ENCODE data around the gene TSPAN3. TPM values are rescaled to one million over a fixed set of nuclear protein-coding genes. Genes with fewer than 3 reads are reported as not detected.

The TSPAN3 gene
- total and polyA plus RNA-seq, 2 donors, result 160 to 192 TPM

DNA sequence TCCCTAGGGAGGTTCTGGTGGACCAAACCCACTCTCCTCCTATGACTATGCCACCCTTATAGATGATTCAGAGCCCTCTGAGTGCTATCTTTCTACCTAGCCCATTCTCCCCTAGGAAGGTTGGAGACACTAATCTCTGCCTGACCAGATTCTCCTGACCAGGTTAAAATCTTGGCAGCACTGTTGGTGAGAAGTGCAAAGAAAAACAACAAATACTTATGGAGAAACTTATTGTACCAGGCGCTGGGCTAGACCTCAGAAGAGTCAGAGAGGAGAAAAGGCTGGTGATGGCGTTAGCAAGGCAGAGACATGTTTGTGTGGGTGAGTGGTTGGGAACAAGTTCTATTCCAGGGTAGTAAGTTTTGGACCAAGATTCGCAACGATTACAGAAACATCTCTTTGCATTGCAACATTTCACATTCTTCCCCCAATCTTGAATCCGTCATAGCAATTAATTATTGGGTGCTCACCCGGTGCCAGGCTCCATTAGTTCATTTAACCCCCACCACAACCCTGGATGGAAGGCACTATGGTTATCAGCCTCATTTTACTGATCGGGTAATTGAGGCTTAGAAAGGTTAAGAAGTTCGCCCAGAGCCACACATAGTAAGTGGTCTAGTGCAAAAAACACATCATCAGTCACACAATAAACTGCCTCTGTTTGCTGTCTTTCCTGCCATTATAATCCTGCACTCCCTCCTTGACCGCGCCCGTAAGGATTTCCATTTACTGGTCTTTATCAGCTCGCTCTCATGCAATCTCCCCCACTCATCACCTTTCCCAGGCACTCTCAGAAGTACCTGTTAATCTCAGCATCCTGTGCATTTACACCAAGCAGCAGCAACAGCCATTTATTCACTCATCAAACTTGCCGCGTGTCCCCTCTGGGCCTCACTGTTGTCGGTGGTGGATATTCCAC, 655 bp upstream of the TSPAN3 start:
- Histone ChIP-seq H3K4me3 (ENCODE audit: low read depth, low read length) (peak overlapping the region; percentile 95), H3K4me1 (ENCODE audit: insufficient read depth) (no peaks in the 10 kb centered on the region), H3K27ac (ENCODE audit: low read depth) (no peak overlapping the region), H3K36me3 (ENCODE audit: insufficient read depth) (no peaks in the 10 kb centered on the region)
- 69% methylated on average over 15 of the region's 15 CpGs for WGBS
- DNase-seq (ENCODE audit: extremely low spot score), result no peak

DNA sequence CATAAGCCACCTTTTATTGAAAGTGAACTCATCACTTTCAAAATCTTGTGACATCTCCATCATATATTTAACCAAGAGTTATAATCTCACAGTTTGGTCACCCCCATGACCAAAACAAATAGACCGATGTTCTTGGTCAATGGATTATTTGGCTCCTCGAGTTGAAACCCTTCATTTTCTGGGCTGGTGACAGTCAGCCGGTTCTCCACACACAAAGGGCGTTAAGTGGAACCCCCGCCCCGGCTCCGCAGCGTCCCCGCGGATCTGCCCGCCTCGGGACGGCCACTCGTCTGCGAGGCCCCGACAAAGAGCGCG, 772 bp downstream of the TSPAN3 start:
- Histone ChIP-seq H3K36me3 (ENCODE audit: insufficient read depth) (no peaks in the 10 kb centered on the region), H3K27ac (ENCODE audit: low read depth) (peak overlapping the region; percentile 80), H3K4me1 (ENCODE audit: insufficient read depth) (no peaks in the 10 kb centered on the region), H3K4me3 (ENCODE audit: low read depth, low read length) (peak overlapping the region; percentile 95)
- WGBS, result under 1% methylated on average over 18 of the region's 18 CpGs
- DNase-seq (ENCODE audit: extremely low spot score), result no peak

DNA sequence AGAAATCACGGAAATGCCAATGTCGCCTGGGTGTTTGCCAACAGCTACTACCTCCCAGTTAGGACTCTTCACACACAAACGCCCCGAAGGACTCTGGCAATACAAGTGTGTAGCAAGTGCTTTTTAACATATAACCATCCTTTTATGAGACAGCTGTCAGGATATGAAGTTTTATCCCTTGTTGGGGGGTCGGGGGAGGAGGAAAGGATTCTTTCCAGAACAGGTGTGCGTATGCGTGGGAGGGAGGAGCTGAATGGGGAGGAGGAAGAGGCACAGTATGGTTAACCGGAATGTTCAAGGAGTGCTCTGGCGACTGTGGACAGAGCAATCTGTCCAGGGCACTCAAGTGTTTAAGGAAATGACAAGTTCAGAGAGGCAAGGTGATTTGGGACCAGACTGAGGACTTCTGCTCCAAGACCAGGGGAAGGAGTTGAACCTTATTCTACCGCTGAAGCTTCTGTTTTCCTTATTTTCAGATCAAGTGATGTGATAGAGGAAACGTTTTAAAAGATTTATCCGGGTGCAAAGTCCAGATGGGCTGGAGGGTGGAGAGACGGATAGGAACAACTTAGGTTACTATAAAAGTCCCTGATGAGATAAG, 1.3 kb downstream of the TSPAN3 start:
- no peaks in the 10 kb centered on the region for H3K36me3 ChIP-seq (ENCODE audit: insufficient read depth)
- H3K27ac ChIP-seq (ENCODE audit: low read depth), result no peak overlapping the region
- H3K4me3 ChIP-seq (ENCODE audit: low read depth, low read length), result no peak overlapping the region
- H3K4me1 ChIP-seq (ENCODE audit: insufficient read depth), result peaks cover 1% of the 10 kb centered on the region
- no peak for DNase-seq (ENCODE audit: extremely low spot score)
- 37% methylated on average over 13 of the region's 13 CpGs for WGBS

DNA sequence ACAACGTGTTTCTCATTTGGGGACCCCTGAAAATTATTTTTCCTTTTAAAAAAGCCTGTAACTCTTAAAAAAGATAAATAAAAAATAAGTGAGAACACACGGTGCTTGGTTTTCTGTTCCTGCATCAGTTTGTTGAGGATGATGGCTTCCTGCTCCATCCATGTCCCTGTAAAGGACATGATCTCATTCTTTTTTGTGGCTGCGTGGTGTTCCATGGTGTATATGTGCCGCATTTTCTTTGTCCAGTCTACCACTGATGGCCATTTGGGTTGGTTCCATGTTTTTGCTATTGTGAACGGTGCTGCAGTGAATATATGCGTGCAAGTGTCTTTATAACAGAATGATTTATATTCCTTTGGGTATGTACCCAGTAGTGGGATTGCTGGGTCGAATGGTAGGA, 2.3 kb downstream of the TSPAN3 start:
- Histone ChIP-seq H3K4me3 (ENCODE audit: low read depth, low read length) (no peak overlapping the region), H3K4me1 (ENCODE audit: insufficient read depth) (peaks cover 1% of the 10 kb centered on the region), H3K27ac (ENCODE audit: low read depth) (no peak overlapping the region), H3K36me3 (ENCODE audit: insufficient read depth) (no peaks in the 10 kb centered on the region)
- no peak for DNase-seq (ENCODE audit: extremely low spot score)
- WGBS, result 86% methylated on average over 7 of the region's 7 CpGs

DNA sequence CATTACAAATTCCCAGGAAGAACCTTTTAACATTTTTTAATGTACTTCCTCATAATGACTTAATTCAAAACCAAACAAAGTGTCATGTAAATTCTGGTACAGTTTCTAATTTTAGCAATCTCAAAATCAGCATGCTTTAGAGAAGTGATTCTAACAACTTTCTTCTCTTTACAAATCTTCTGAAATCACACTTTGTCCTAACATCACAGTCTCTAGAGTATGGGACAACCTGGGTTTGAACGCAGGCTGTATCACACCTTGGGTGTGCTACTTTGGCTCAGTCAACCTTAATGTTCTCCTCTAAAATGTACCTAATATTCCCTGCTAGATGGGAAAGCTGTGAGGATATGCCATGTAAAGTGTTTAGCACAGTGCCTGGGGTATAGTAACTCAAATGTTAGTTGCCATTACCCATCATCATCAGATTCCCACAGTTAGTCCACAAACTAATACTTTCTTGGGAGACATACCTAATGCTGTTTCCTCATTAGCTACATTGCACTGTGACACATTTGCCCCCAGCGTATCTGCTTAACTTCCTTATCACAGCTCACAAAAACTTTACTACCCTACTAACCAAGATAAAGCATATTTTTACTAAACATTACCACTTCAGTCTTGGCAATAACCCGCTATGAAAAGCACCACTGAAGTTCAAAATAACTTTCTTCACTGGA, 3.1 kb downstream of the TSPAN3 start:
- H3K4me3 ChIP-seq (ENCODE audit: low read depth, low read length), result no peak overlapping the region
- DNase-seq (ENCODE audit: extremely low spot score), result no peak
- no peak overlapping the region for H3K27ac ChIP-seq (ENCODE audit: low read depth)
- H3K4me1 ChIP-seq (ENCODE audit: insufficient read depth), result peaks cover 1% of the 10 kb centered on the region
- 39% methylated on average over 3 of the region's 3 CpGs for WGBS
- H3K36me3 ChIP-seq (ENCODE audit: insufficient read depth), result no peaks in the 10 kb centered on the region

DNA sequence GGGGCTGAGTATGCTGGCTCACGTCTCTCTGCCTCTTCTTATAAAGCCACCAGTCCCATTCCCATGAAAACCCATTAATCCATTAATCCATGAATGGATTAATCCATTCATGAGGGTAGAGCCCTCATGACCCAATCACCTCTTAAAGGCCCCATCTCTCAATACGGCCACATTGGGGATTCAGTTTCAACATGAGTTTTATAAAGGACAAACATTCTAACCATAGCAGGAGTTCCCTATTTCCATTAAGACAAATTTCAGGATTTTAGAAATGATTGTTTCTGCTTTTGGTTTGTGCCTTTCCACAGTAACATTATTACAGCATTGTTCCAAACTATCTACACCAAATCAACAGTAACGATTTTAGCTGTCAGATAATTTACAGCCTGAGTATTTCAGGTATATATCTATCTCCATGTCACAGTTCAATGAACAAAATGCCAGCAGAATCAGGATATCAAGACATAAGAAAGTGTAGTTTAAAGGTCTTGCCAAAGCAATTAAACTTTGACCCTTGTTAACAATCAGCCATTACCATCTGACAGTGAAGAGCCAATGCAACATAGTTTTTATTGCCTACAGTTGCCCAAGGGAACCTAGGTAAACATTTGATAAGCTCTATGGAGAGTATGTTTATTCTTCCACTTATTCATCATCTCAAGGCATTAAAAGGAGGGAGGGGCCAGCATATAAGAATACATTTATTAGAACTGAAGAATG, 3.8 kb downstream of the TSPAN3 start:
- WGBS, result 66% methylated on average over 3 of the region's 3 CpGs
- Histone ChIP-seq H3K4me3 (ENCODE audit: low read depth, low read length) (no peak overlapping the region), H3K4me1 (ENCODE audit: insufficient read depth) (peaks cover 1% of the 10 kb centered on the region), H3K27ac (ENCODE audit: low read depth) (no peak overlapping the region), H3K36me3 (ENCODE audit: insufficient read depth) (no peaks in the 10 kb centered on the region)
- no peak for DNase-seq (ENCODE audit: extremely low spot score)

DNA sequence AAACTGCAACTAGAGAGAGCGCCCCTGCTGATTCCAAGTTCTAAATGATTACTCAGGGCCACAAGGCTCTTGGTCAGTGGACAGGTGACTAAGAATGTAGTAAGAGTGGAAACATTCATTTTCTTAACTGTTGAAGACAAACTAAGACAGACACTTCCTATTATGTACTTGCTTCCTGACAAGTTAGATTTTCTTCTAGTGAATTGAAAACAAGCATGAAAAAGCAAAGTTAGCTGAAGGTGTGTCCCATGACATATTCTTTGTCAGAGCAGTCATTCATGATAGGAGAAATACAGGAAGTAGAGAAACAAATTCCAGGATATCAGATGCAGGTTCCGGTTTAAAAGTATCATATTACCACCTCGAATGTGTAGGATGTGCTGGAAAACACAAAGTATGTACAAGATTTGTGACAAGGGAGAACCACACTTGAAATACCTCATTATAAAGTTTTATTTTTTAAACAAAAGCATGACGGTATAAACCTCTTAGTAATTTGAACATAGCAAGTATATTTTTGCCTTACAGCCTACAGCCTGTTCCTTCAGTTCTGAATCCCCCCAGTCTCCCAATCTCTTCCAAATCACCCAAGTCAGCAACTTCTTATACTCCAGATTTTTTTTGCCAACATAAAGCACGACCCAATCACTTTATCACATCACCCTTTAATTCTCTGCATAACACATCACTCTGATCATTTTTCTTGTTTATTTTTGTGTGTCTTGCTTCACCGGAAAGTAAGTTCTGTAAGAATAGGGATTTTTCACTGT, 6.2 kb downstream of the TSPAN3 start:
- Histone ChIP-seq H3K27ac (ENCODE audit: low read depth) (no peak overlapping the region), H3K4me3 (ENCODE audit: low read depth, low read length) (no peak overlapping the region), H3K4me1 (ENCODE audit: insufficient read depth) (peaks cover 3% of the 10 kb centered on the region), H3K36me3 (ENCODE audit: insufficient read depth) (no peaks in the 10 kb centered on the region)
- no peak for DNase-seq (ENCODE audit: extremely low spot score)
- WGBS, result 74% methylated on average over 6 of the region's 6 CpGs

DNA sequence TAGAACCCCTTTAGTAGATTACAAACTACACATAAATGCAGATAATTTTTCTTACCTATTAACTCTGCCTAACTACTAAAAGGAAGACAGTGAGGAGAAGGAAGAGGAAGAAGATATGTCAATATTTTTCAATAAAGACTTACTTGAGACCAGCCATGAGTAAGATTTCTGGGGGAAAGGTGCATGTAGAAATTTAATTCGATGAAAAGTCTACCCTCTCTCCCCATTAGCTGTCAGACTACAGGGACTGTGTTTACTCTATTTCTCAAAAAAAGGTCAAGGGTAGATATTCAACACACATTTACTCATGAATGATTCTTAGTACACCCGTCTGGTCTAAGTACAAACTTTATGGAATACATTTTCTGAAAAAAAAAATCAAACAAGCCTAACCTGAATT, 6.8 kb downstream of the TSPAN3 start:
- DNase-seq (ENCODE audit: extremely low spot score), result no peak
- H3K27ac ChIP-seq (ENCODE audit: low read depth), result no peak overlapping the region
- H3K36me3 ChIP-seq (ENCODE audit: insufficient read depth), result no peaks in the 10 kb centered on the region
- H3K4me3 ChIP-seq (ENCODE audit: low read depth, low read length), result no peak overlapping the region
- 80% methylated on average over 2 of the region's 2 CpGs for WGBS
- H3K4me1 ChIP-seq (ENCODE audit: insufficient read depth), result peaks cover 3% of the 10 kb centered on the region

DNA sequence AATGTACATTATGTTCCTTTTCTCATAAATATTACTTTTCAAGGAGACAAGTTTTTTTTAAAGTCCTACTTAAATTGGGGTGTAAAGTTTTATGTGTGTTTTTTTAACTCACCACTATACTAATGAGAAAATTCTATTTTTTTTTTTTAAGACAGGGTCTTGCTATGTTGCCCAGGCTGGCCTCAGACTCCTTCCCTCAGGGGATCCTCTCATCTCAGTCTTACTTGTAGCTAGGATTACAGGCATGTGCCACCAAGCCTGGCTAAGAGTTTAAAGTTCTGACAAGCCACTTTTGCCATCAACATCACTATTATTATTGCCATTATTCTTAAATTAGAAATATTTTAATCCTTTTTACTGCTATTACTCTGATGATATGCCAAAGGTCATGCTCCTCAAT, 7.7 kb downstream of the TSPAN3 start:
- Histone ChIP-seq H3K4me3 (ENCODE audit: low read depth, low read length) (no peak overlapping the region), H3K27ac (ENCODE audit: low read depth) (no peak overlapping the region), H3K36me3 (ENCODE audit: insufficient read depth) (no peaks in the 10 kb centered on the region), H3K4me1 (ENCODE audit: insufficient read depth) (peaks cover 3% of the 10 kb centered on the region)
- DNase-seq (ENCODE audit: extremely low spot score), result no peak

DNA sequence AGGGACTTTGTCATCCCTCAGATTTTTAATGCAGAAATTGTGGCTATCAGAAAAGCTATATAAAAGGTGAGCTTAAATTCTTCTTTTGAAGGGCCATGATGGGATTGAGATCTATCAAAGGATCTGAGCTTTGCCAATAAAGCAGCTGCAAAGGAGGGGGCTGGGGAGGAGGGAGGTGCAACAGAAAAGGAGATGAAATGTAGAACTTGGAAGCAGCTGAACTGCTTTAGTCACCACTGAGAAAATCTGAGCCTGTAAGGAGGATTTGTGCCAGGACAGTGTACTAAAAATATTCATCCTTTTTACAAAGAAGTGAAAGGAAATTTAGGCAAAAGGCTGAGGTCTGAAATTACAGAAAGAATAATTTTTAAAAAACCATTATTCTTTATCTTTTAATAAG, 10.4 kb downstream of the TSPAN3 start:
- DNase-seq (ENCODE audit: extremely low spot score), result no peak
- H3K36me3 ChIP-seq (ENCODE audit: insufficient read depth), result no peaks in the 10 kb centered on the region
- H3K4me3 ChIP-seq (ENCODE audit: low read depth, low read length), result no peak overlapping the region
- no peak overlapping the region for H3K27ac ChIP-seq (ENCODE audit: low read depth)
- H3K4me1 ChIP-seq (ENCODE audit: insufficient read depth), result peaks cover 3% of the 10 kb centered on the region

DNA sequence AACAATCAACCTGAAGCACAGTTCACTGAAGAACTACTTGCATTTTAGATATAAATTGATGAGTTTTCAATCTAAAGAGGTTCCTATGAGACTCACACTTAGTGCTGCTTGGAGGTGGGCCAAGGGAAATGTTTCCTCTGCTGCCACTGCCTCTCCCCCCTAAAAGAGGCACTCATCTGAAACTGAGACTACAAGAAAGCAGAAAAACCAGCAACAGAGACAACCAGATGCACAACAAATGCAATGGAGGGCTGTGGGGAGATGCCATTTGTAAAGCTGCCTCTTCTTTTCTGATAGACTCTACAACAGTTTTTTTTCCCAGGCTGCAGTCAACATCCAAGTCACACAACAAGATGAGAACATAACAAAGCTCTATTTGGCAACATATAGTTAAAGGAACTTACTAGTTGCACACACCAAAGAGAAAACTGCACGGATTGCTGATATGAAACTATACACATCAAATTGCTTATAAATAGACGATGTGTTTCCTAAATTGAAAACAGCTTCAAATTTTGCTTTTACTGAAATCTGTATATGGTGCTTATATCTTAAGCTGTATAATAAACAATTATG, 11.0 kb downstream of the TSPAN3 start:
- Histone ChIP-seq H3K4me3 (ENCODE audit: low read depth, low read length) (no peak overlapping the region), H3K4me1 (ENCODE audit: insufficient read depth) (peaks cover 2% of the 10 kb centered on the region), H3K36me3 (ENCODE audit: insufficient read depth) (no peaks in the 10 kb centered on the region), H3K27ac (ENCODE audit: low read depth) (no peak overlapping the region)
- DNase-seq (ENCODE audit: extremely low spot score), result no peak
- WGBS, result 17% methylated on average over 2 of the region's 2 CpGs

DNA sequence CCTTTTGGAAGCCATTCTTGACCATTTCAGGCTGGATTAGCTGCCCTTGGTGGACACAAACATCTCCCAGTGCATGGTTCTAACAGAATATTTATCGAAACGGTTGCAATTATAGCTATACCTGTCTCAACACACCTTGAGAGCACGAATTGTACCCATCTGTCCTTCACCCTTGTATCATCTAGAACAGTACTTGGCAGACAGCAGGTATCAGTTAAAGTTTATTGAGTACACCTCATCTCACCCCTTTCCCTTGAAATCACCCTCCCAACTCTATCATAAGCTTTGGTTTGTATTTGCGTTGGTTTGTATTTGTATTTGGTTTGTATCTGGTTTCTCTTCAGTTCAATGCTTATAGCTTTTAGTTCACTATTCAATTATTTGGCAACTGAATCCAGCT, 12.4 kb downstream of the TSPAN3 start:
- 97% methylated on average over 4 of the region's 4 CpGs for WGBS
- Histone ChIP-seq H3K4me1 (ENCODE audit: insufficient read depth) (peaks cover 1% of the 10 kb centered on the region), H3K4me3 (ENCODE audit: low read depth, low read length) (no peak overlapping the region), H3K27ac (ENCODE audit: low read depth) (no peak overlapping the region), H3K36me3 (ENCODE audit: insufficient read depth) (no peaks in the 10 kb centered on the region)
- DNase-seq (ENCODE audit: extremely low spot score), result no peak

DNA sequence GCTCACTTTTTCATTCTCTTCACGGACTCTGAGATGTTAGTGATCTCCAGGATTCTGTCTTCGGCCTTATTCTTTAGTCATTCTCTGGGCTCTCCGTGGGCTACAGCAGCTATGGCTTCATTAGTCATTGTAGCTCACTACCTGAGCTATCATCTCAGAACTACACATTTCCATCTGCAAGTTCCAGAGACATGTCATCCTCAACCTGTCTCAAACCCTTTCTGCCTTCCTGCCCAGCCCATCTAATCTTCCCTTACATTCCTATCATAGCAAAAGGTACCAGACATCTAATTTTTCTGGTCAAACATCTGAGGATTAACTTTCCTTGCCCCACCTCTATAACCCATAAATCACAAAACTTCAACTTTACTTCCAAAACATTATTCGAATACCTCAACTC, 13.2 kb downstream of the TSPAN3 start:
- no peak for DNase-seq (ENCODE audit: extremely low spot score)
- Histone ChIP-seq H3K4me3 (ENCODE audit: low read depth, low read length) (no peak overlapping the region), H3K27ac (ENCODE audit: low read depth) (no peak overlapping the region), H3K36me3 (ENCODE audit: insufficient read depth) (no peaks in the 10 kb centered on the region), H3K4me1 (ENCODE audit: insufficient read depth) (peaks cover 1% of the 10 kb centered on the region)
- WGBS, result 90% methylated on average over 4 of the region's 4 CpGs

All from urinary bladder (tissue), 4 donors.